HG03139 (cell line): Measurements from ENCODE around the gene BEST1.
"Not testable (repeated sequence)": the region's sequence is repeated elsewhere in the genome, so short reads cannot be mapped to it uniquely, and the experiment has no call there.

Experiments
- ATAC-seq: cut with Tn5 transposase; IDR thresholded peaks from one replicate; pipeline ENCODE4 v1.9.1; 2021; ENCODE audit not compliant: unreplicated experiment

Gene BEST1

GRCh38 chr11:61976420-61976800 lies 26.3 kb downstream of the BEST1 start:
- no peak for ATAC-seq

DNA sequence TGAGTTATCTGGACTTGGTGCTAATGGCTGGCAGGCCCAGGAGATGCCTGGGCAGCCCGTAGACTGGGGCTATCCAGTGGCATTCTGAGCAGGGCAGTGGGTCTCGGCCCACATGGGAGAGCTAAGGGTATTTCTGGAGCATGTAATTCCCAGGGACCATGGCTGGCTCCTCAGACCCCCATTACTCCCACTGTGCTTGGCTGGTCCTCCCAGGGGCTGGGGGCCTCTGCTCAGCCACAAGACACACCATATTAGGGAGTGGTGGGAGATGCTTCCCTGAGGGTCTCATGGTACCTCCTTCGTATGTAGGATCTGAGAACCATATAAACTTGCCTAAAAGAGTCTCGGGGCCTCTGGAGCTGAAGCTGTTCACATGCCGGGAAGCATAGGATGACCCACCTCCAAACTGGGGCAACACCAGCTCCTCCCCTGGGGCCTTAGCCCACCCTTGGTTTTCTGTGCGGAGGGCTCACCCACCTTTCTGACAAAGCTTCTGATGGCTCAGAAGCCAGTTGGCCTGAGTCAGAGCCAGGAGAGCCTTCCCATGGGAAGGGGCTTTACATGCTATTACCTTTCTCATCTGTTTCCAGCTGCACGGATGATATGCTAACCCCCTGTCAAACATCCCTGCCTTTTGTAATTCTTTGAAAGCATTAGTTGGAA lies 26.8 kb downstream of the BEST1 start:
- ATAC-seq, result no peak

GRCh38 chr11:61978703-61979661 lies 28.8 kb downstream of the BEST1 start:
- no peak for ATAC-seq

- ATAC-seq, result no peak
Measured at GRCh38 chr11:61980783-61981541, 30.8 kb downstream of the BEST1 start.

- no peak for ATAC-seq
Measured at GRCh38 chr11:61983419-61983818, 33.3 kb downstream of the BEST1 start.

- ATAC-seq, result no peak
Measured at GRCh38 chr11:61985869-61986268, 35.7 kb downstream of the BEST1 start.

DNA sequence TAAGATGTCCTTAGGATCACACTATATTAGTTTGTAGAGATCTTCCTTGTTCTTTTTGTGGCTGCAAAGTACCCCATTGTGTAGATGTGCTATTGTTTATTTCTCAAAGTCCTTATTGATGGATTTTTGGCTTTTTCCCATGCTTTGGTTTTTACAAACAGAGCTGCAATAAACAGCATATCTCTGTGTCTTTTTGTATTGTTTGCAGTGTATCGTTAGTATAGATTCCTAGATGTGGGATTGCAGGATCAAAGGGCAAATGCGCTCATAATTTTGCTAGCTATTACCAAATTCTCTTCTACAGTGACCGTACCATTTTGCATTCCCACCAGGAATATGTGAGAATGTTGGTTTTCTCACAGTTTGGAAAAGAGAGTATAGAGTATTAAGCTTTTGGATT lies 44.8 kb downstream of the BEST1 start:
- ATAC-seq, result no peak

- no peak for ATAC-seq
Measured at GRCh38 chr11:61996933-61997332, 46.8 kb downstream of the BEST1 start.

GRCh38 chr11:61999141-61999975 lies 49.2 kb downstream of the BEST1 start:
- no peak for ATAC-seq

DNA sequence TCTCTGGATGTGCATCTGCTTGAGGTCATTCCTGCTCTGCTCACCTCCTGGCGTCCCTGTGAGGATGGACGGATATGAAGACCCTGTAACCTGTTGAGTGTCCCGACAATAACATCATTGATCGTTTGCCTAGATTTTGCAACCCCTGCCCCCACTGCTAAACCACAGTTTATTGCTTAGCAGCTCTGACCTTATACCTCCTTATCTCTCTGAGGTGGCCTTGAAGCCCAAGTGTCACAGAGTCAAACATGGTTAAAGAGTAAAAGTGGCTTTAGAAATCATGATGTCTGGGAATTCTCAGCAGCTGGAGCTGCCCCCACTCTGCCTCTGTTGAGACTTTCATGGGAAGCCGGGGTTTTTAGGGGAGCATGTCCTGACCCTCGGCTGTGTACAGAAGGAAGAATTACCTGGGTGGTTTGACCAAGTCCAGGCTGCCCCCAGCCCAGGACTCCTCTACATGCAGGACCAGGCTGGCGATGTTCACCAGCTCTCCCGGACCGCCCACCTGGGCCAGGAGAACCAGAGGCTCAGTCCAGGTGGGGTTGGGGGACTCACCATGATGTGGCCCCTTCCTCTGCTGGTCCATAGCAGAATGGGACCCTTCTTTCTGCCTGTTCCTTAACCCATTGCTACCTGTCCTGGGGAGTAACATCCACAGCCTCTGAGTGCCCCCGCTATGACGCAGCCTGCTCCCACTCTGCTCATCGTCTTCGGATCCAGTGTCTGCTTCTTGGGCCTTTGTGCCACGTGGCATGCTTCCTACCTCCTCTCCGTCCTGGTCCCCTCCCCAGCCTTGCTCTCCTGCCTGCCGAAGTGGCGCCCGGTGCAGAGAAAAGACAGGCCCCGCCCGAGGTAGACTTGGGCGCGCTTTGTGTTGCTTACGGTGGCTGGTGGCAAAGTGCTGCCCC lies 50.6 kb downstream of the BEST1 start:
- no peak for ATAC-seq

GRCh38 chr11:62001450-62002191 lies 51.5 kb downstream of the BEST1 start:
- ATAC-seq, result no peak

DNA sequence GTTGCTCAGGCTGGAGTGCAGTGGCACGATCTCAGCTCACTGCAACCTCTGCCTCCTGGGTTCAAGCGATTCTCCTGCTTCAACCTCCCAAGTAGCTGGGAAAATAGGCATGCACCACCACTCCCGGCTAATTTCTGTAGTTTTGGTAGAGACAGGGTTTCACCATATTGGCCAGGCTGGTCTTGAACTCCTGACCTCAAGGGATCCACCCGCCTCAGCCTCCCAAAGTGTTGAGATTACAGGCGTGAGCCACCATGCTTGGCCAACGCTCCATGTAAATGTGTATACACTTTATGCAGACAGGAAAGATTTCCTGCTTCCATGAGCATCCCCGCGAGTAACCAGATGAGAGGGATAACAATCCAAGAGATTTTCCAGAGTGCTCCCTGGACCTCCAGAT lies 52.1 kb downstream of the BEST1 start:
- ATAC-seq, result not testable (repeated sequence)

- no peak for ATAC-seq
Measured at GRCh38 chr11:62004473-62004872, 54.3 kb downstream of the BEST1 start.

DNA sequence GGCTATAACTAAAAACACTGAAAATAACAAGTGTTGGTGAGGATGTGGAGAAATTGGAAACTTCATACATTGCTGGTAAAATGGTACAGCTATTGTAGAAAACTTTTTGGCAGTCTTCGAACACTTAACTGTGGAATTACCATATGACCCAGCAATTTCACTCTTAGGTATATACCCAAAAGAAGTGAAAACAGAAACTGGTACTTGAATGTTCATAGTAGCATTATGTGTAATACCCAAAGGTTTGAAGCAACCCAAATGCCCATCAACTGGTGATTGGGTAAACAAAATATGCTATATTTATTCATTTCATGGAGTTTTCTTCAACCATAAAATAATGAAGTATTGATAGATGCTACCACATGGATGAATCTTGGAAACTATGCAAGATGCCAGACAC lies 58.0 kb downstream of the BEST1 start:
- no peak for ATAC-seq

GRCh38 chr11:62010935-62011528 lies 60.9 kb downstream of the BEST1 start:
- ATAC-seq, result no peak

- no peak for ATAC-seq
Measured at GRCh38 chr11:62011881-62012280, 61.7 kb downstream of the BEST1 start.

DNA sequence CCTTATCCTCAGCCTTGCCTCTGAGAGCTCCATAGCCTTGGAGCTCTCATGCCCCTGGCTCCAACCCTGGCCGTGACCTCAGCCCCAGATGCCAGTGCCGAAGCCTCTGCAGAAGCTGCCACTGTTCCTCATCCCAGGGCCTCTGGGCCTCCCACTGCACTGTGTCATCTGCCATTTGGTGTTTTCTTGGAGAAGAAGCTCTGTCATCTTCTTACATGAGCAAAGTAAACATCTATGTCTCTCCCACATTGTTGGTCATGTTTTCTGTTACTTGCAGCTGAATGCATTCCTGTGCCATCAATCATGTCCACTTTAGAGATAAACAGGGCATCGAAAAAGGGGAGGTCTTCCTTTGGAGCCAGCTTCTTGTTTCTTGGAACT lies 62.3 kb downstream of the BEST1 start:
- ATAC-seq, result no peak

DNA sequence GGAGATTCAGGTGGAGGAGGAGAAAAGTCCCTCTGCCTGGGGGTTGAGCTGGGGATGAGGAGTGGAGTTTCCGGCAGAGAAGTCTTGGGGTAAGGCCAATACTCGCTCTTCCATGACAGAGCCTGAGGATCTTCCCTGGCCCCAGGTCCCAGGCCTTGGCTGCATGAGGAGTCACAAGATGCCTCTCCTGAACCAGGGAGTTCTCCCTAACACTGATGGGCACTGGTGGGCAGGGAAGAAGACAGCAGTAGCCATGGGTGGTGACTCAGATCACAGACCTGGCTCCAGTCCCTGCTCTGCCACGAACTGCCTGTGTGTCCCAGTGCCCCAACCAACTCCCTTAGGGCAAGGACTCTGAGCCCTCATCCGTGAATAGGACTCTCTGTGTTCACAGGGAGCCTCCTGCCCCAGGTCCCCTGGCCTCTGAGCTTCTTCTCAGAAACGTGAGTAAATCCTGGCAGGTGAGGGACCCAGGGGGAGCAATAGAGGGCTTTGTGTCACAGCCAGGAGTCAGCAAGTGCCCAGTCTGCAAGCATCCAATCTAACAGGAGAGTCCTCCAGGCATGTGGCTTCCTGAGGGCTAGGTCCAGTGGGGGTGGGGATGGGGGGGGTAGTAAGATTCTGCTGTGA lies 62.8 kb downstream of the BEST1 start:
- no peak for ATAC-seq
